ENCODE measurements around the gene SLC25A29. TPM values are rescaled to one million over a fixed set of nuclear protein-coding genes. Genes with fewer than 3 reads are reported as not detected.

SLC25A29 gene
- total and polyA plus RNA-seq, 2 of the 13 experiments (the other 11 are each of a cell fraction or from before 2014, with no cell fraction given) = 12.2 to 17.2 TPM

DNA sequence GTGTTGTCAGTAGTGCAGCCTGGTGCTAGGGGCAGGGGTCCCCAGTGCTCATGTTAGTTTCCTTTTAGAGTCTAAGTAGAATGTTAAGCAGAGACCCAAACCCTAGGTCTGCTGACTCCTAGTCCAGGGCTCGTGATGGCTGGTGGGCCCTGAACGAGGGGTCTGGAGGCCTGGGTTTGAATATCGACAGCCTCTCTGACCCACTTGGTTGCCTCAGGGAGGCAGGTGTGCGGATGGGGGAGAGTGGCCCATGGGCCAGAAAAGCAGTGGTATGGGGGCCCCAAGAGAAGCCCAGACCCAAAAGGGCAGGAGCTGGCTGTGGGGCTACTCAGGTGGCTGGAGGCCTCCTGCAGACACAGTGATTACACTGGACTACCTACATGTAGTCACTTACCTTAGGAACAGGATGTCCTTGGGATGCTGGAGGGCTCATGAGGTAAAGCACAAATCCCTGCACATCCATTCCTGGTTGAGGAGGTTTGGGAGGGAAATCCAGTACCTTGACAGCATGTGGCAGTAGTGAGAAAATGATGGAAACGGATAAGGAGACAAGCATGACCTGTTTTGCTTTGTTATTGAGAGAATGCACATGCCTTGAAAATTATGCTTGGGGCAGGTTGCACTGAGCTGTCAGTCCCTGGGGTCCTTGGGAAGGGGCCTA lies 1.7 kb upstream of the SLC25A29 start:
- Histone ChIP-seq H3K9ac (ENCODE audit: insufficient read depth, low read depth, low read length) (peak overlapping the region; percentile 78), H3K79me2 (ENCODE audit: insufficient read depth, low read length) (no peaks in the 10 kb centered on the region), H3K4me2 (ENCODE audit: low read depth, low read length) (peak overlapping the region; percentile 80), H4K20me1 (ENCODE audit: insufficient read depth, low read length) (no peaks in the 10 kb centered on the region; the same call in 1 of the 2 replicates), H3K9me3 (ENCODE audit: low read length) (no peaks in the 10 kb centered on the region), H2AFZ (ENCODE audit: low read length) (no peak overlapping the region), H3K27me3 (ENCODE audit: control insufficient read depth in 1 of 2, insufficient read depth in 2 of 2, low read length in 2 of 2) (peaks cover 0 to 14% of the 10 kb centered on the region in 2 experiments; a peak in 4 of 5 replicates), H3K4me1 (ENCODE audit: insufficient read depth, low read length) (peaks cover 62% of the 10 kb centered on the region), H3K4me3 (replicated peaks in 1 of 3; ENCODE audit: insufficient read depth in 1 of 3, low read depth in 2 of 3, low read length in 3 of 3) (peak overlapping the region; percentile 73 to 87 (median 81)), H3K36me3 (replicated peaks in 1 of 2; ENCODE audit: control insufficient read depth in 1 of 2, insufficient read depth in 2 of 2, low read length in 2 of 2) (no peaks in the 10 kb centered on the region), H3K27ac (ENCODE audit: extremely low read length, insufficient read depth, low read length) (no peak overlapping the region)
- BruUV-seq (replicated peaks) = no TSS peak
- 19% methylated on average over 1 of the region's 5 CpGs for WGBS (ENCODE audit: low lambda C conversion rate)
- DNase-seq (ENCODE audit: low spot score) (no peak), FAIRE-seq (no peak), ATAC-seq (no peak)
- intact Hi-C loops (cut with micrococcal nuclease; ENCODE audit: unreplicated experiment) (loop anchor here (2.0 kb wide), 1 partner anchor 15 kb away; the partner anchor contains the start of gene SLC25A47), in situ Hi-C loops (cut with HindIII; ENCODE audit: extremely low pct_ligation_motif_present, low pct_unique_long_range_greater_than_20kb) (loop anchor here (5.0 kb wide), 1 partner anchor 69 kb away; the partner anchor contains the start of gene WDR25)
- ChIA-PET CTCF (ENCODE audit: low intra/inter-chr PET ratio, low total read pairs) (interaction anchor here (1.0 kb wide), 1 partner anchor 70 kb away, joined by 3 read pairs; no protein-coding TSS in a partner anchor), POLR2A (interaction anchor here (0.8 to 2.6 kb wide), 3 partner anchors 14 to 20 kb away, joined by 3 to 7 read pairs (median 5); no protein-coding TSS in a partner anchor)
- TF ChIP-seq JUN (CRISPR knock-in tag; IDR thresholded peaks at IDR 0.05) (0 out of 2 replicates have a peak, but pooled peaks have one; percentile 28), ZNF558 (CRISPR knock-in tag; IDR thresholded peaks at IDR 0.05; ENCODE audit: borderline replicate concordance) (no peak), ZC3H4 (CRISPR knock-in tag; IDR thresholded peaks at IDR 0.05; ENCODE audit: borderline replicate concordance) (no peak), NFIC (IDR thresholded peaks at IDR 0.05; ENCODE audit: low read length) (no peak), HNRNPL (IDR thresholded peaks at IDR 0.05; ENCODE audit: low read depth, low read length) (no peak), EED (CRISPR knock-in tag; IDR thresholded peaks at IDR 0.05) (no peak), MEIS1 (CRISPR knock-in tag; IDR thresholded peaks at IDR 0.05; ENCODE audit: borderline replicate concordance) (no peak), RAD21 (CRISPR knock-in tag; IDR thresholded peaks at IDR 0.05) (no peak), SOX6 (IDR thresholded peaks at IDR 0.05) (no peak), SOX6 (CRISPR knock-in tag; IDR thresholded peaks at IDR 0.05) (no peak), IRX3 (CRISPR knock-in tag; IDR thresholded peaks at IDR 0.05; ENCODE audit: borderline replicate concordance, low read depth) (no peak), SRF (IDR thresholded peaks at IDR 0.05; ENCODE audit: low read depth, low read length) (no peak)
- TF ChIP-seq, protein P1, sequence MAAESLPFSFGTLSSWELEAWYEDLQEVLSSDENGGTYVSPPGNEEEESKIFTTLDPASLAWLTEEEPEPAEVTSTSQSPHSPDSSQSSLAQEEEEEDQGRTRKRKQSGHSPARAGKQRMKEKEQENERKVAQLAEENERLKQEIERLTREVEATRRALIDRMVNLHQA (CRISPR knock-in tag; IDR thresholded peaks at IDR 0.05) = no peak
- TF ChIP-seq, protein P2, sequence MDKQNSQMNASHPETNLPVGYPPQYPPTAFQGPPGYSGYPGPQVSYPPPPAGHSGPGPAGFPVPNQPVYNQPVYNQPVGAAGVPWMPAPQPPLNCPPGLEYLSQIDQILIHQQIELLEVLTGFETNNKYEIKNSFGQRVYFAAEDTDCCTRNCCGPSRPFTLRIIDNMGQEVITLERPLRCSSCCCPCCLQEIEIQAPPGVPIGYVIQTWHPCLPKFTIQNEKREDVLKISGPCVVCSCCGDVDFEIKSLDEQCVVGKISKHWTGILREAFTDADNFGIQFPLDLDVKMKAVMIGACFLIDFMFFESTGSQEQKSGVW (CRISPR knock-in tag; IDR thresholded peaks at IDR 0.05; ENCODE audit: borderline replicate concordance) = no peak
- TF ChIP-seq, protein P3, sequence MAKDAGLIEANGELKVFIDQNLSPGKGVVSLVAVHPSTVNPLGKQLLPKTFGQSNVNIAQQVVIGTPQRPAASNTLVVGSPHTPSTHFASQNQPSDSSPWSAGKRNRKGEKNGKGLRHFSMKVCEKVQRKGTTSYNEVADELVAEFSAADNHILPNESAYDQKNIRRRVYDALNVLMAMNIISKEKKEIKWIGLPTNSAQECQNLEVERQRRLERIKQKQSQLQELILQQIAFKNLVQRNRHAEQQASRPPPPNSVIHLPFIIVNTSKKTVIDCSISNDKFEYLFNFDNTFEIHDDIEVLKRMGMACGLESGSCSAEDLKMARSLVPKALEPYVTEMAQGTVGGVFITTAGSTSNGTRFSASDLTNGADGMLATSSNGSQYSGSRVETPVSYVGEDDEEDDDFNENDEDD (CRISPR knock-in tag; IDR thresholded peaks at IDR 0.05; ENCODE audit: borderline replicate concordance) = peak; percentile 70; the same call in 1 of the 2 replicates
- TF ChIP-seq, protein P4, sequence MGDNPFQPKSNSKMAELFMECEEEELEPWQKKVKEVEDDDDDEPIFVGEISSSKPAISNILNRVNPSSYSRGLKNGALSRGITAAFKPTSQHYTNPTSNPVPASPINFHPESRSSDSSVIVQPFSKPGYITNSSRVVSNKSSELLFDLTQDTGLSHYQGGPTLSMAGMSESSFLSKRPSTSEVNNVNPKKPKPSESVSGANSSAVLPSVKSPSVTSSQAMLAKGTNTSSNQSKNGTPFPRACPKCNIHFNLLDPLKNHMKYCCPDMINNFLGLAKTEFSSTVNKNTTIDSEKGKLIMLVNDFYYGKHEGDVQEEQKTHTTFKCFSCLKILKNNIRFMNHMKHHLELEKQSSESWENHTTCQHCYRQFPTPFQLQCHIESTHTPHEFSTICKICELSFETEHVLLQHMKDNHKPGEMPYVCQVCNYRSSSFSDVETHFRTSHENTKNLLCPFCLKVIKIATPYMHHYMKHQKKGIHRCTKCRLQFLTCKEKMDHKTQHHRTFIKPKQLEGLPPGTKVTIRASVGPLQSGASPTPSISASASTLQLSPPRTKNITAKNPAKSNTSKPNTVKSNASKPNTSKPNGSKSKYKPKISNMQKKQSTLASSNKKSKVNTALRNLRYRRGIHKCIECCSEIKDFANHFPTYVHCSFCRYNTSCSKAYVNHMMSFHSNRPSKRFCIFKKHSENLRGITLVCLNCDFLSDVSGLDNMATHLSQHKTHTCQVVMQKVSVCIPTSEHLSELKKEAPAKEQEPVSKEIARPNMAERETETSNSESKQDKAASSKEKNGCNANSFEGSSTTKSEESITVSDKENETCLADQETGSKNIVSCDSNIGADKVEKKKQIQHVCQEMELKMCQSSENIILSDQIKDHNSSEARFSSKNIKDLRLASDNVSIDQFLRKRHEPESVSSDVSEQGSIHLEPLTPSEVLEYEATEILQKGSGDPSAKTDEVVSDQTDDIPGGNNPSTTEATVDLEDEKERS (CRISPR knock-in tag; IDR thresholded peaks at IDR 0.05) = no peak
- TF ChIP-seq, protein P5, sequence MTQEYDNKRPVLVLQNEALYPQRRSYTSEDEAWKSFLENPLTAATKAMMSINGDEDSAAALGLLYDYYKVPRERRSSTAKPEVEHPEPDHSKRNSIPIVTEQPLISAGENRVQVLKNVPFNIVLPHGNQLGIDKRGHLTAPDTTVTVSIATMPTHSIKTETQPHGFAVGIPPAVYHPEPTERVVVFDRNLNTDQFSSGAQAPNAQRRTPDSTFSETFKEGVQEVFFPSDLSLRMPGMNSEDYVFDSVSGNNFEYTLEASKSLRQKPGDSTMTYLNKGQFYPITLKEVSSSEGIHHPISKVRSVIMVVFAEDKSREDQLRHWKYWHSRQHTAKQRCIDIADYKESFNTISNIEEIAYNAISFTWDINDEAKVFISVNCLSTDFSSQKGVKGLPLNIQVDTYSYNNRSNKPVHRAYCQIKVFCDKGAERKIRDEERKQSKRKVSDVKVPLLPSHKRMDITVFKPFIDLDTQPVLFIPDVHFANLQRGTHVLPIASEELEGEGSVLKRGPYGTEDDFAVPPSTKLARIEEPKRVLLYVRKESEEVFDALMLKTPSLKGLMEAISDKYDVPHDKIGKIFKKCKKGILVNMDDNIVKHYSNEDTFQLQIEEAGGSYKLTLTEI (CRISPR knock-in tag; conservative IDR thresholded peaks at IDR 0.05) = no peak
